ENCODE data around the gene FBXL5.

GRCh38 chr4:15689540-15689939 is 34.4 kb upstream of the FBXL5 start:
- TF ChIP-seq CTCF (IDR thresholded peaks at IDR 0.05) (no peak), POLR2A (IDR thresholded peaks at IDR 0.05) (no peak)
